Measurements from ENCODE around the gene PRPF6. TPM values are rescaled to one million over a fixed set of nuclear protein-coding genes. Genes with fewer than 3 reads are reported as not detected.
A peak's percentile ranks its signal among the peaks of the same experiment; 100 is the strongest.
"Not testable (repeated sequence)": the region's sequence is repeated elsewhere in the genome, so short reads cannot be mapped to it uniquely, and the experiment has no call there.

PRPF6 gene
- polyA plus RNA-seq, 3 donors = 89.5 to 94.8 (median 89.9) TPM

DNA sequence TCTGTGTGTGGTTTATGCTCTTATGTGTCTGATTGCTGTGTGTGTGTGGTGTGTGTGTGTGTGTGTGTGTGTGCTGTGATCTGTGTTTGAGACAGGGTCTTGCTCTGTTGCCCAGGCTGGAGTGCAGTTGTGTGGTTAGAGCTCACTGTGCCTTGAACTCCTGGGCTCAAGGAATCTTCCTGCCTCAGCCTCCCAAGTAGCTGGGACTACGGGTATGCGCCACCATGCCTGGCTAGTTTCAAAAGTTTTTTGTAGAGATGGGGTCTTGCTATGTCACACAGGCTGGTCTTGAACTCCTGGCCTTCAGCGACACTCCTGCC, 7.8 kb upstream of the PRPF6 start:
- no peak for DNase-seq (ENCODE audit: low read depth in 3 of 3, low spot score in 2 of 3)

DNA sequence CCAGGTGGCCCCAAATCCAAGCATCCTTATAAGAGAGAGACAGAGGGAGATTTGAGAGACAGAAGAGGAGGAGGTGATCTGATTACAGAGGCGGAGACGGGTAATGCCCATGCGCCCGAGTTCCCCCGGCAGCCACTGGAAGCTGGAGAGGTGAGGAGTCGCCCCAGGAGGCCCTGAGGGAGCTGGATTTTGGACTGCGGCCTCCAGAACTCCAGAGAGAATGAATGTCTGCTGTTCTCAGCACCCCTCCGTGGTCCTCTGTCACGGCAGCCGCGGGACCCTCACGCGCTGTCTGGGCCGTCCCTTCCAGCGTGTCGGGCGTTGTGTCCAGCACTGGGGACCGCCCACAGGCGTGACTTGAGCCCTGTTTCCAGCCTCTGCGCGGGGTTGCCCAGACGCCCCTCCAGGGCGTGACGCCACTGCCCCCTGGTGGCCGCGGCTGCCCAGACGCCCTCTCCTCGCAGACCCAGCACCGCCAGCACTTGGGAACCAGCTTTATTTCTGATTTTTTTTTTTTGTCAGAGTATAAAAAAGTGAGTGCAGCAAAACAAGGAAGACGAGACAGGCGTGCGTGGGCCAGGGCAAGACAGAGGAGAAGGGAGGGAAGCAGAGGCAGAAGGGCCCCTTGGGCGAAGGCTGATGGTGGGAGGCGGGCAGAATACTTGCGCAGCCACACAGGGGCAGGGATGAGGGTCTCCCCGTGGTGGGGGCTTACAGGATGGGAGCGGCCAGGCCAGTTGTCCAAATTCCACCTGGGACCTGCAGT, 7.1 kb upstream of the PRPF6 start:
- peak in 2 of 3 donors; percentile 74 to 81 for DNase-seq (ENCODE audit: low read depth in 3 of 3, low spot score in 2 of 3)

GRCh38 chr20:63974402-63975200, 6.3 kb upstream of the PRPF6 start:
- DNase-seq (ENCODE audit: low read depth in 3 of 3, low spot score in 2 of 3) = no peak

- not testable (repeated sequence) for DNase-seq (ENCODE audit: low read depth in 3 of 3, low spot score in 2 of 3)
Measured at GRCh38 chr20:63976511-63976910, 4.4 kb upstream of the PRPF6 start.

- no peak for DNase-seq (ENCODE audit: low read depth in 3 of 3, low spot score in 2 of 3)
Measured at GRCh38 chr20:63976980-63977738, 3.8 kb upstream of the PRPF6 start.

DNA sequence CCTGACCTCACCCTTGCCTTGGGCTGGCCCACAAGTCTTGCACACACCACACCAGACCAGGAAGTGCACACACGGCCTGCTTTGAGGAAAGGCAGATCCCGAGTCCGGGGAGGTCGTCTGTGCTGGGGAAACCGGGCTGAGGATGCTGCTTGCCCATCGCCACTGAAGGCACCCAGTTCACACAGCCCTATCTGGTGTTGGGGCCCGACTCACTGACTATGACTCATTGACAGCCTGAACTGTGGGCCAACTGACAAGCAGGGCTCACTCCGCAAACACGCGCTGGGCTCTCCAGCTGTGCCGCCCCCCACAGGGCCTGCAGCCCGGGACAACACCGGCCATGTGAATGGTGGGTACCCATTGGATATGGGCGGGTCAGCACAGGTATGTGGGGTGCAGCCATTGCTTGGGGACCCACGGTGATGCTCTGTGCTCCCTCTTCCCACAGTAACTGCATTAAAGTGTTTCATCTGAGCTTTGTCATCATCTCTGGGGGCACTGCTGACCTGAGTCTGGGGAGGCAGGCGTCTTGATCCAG, 3.1 kb upstream of the PRPF6 start:
- DNase-seq (ENCODE audit: low read depth in 3 of 3, low spot score in 2 of 3) = no peak

- DNase-seq (ENCODE audit: low read depth in 3 of 3, low spot score in 2 of 3) = no peak
Measured at GRCh38 chr20:63978319-63979228, 2.4 kb upstream of the PRPF6 start.

DNA sequence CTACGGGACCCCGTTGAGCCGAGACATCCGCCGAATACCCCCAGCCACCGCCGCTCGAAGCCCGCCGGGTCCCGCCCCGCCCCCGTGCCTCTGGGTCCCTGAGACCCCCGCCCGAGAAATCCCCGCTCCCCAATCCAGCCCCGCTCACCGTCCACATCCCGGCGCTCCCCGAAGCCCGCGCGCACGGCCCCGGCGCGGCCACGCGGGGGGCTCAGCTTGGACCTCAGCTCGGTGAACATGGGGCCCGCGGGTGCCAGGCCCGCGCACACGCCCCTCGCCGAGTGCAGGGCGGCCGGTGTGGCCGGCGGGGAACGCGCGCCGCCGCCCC, 1.7 kb upstream of the PRPF6 start:
- DNase-seq (ENCODE audit: low read depth in 3 of 3, low spot score in 2 of 3) = no peak

DNA sequence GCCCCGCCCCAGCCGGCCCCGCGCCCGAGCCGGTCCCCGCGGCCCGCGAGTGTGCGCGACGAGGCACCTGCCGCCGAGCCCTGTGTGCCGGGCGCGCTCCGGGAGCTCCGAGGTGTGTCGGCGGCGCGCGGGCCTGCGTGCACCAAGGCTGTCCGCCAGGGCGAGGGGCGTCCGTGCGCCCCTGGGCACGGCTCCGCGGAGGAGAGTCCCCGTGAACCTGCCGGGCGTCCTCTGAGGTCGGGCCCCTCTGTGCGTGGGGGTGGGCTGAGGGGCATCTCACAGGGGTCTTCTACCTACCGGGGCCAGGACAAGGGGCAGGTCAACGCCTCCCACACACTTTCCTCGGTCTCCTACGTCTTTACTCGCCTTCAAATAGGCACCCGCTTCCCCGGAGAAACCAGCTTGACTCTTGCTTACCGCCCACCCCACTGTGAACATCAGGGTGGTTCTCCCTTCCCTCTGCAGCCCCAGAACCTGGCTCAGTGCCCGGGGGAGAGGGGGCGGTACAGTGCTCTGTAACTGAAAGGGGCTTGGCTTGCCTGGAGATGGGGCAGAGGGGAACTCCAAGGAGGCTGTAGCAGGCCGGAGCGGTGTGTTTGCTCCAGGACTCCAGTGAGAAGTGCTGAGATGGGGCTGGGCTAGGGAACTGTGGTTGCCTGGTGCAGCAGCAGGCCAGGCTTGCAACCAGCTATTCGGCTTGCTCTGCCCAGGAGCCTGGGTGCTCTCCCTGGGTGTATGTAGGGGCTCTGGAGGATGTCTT, 1.2 kb upstream of the PRPF6 start, which contains the start of gene SAMD10:
Gene SAMD10 (minus strand): TSS at position 86 of the 760 bp plus-strand sequence. CDS start 175 bp downstream, outside the sequence.
- no peak for DNase-seq (ENCODE audit: low read depth in 3 of 3, low spot score in 2 of 3)

GRCh38 chr20:63980317-63980805, 571 bp upstream of the PRPF6 start:
- no peak for DNase-seq (ENCODE audit: low read depth in 3 of 3, low spot score in 2 of 3)

- DNase-seq (ENCODE audit: low read depth in 3 of 3, low spot score in 2 of 3) = no peak
Measured at GRCh38 chr20:63982937-63983336, 2.0 kb downstream of the PRPF6 start.

DNA sequence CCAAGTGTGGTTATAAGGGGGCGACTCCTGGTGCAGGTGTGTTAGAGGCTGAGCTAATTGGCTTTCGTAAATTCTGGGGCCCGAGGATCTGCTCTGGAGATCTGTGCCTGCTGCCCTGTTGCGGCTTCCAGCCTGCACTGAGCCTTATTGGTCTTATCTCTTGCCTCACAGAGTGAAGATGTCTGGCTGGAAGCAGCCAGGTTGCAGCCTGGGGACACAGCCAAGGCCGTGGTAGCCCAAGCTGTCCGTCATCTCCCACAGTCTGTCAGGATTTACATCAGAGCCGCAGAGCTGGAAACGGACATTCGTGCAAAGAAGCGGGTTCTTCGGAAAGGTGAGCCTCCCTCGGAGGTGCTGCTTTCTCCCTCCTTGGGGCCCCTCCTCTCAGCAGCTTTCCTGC, 20.0 kb downstream of the PRPF6 start:
- DNase-seq (ENCODE audit: low read depth in 3 of 3, low spot score in 2 of 3) = no peak

- no peak for DNase-seq (ENCODE audit: low read depth in 3 of 3, low spot score in 2 of 3)
Measured at GRCh38 chr20:64001607-64002011, 20.7 kb downstream of the PRPF6 start.

DNA sequence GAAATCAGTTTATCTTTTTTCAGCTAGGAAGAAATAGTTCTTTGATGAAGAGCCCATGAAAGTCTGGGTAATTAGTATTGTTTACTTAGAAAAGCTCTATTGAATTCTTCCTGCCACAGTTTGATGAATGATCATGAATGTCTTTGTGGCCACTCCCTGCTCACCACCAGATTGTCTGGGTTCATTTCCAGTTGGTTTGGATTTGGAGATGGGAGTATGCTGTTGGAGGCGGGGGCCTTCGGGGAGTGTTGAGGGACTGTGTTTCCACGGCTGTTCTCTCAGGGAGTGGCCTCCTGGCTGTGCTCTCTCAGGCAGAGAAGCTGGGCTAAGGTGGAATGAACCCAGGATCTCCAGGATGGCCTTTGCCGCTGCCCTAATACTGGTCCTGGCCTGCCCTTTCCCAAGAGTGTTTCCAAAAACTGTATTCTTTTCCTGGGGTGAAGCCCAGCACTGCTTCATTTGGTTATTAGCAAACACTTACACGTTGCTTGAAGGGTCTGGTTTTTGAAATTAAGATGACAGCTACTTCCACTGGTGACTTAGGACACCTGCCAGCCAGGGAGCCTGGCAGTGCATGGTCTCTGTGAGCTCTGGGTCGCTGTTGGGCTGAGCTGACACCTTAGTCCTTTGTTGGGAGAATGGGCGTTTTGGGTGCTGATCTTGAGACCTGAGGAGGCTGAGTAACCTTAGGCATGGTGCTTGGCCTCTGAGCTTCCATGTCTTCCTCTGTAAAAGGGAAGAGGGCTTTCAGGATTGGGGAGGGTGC, 23.2 kb downstream of the PRPF6 start:
- DNase-seq (ENCODE audit: low read depth in 3 of 3, low spot score in 2 of 3) = no peak

- DNase-seq (ENCODE audit: low read depth in 3 of 3, low spot score in 2 of 3) = no peak
Measured at GRCh38 chr20:64005394-64005793, 24.5 kb downstream of the PRPF6 start.

DNA sequence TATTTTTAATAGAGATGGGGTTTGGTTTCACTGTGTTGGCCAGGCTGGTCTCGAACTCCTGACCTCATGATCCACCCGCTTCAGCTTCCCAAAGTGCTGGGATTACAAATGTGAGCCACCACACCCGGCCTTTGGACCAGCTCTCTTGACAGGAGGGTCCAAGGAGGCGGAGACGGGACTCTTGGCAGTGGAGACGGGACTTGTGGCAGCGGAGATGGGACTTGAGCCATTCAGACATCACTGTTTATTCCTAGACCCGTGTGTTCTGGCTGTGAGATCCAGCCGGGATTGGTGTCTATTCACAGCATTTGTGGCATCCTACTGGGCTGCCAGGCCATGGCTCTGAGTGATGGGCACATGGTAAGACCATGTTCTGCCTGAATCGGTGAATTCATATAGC, 25.6 kb downstream of the PRPF6 start:
- DNase-seq (ENCODE audit: low read depth in 3 of 3, low spot score in 2 of 3) = no peak

DNA sequence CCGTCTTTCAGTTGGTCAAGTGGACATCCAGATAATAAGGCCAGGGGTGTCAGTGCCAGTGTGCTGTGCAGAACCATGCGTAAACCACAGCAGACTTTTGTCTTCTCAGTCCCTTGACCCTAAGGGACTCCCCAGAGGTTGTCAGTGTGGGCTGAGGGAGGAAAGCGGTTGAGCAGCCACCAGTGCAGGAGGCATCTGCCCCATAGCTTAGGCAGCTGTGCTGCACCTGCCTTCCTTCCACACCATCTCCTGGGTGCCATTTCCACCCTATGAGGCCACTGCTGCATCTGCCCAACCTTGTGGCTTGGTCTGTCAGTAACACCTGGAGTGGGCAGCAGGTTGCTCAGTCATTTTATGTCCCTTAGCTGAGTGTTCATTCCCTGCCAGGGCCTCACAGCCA, 26.0 kb downstream of the PRPF6 start:
- DNase-seq (ENCODE audit: low read depth in 3 of 3, low spot score in 2 of 3) = no peak

GRCh38 chr20:64009811-64010387, 29.0 kb downstream of the PRPF6 start:
- no peak for DNase-seq (ENCODE audit: low read depth in 3 of 3, low spot score in 2 of 3)
